ENCODE measurements around the gene OAT.

OAT gene

GRCh38 chr10:124465003-124465776, 46.5 kb upstream of the OAT start:
- TF ChIP-seq ZFP30 (CRISPR knock-in tag; IDR thresholded peaks at IDR 0.05), result no peak
- no peak for TF ChIP-seq GLIS3 (CRISPR knock-in tag; IDR thresholded peaks at IDR 0.05)
- TF ChIP-seq SNAI2 (CRISPR knock-in tag; IDR thresholded peaks at IDR 0.05), result no peak
- TF ChIP-seq ZC3H10 (CRISPR knock-in tag; IDR thresholded peaks at IDR 0.05), result no peak
- no peak for TF ChIP-seq PPARA (CRISPR knock-in tag; IDR thresholded peaks at IDR 0.05; ENCODE audit: borderline replicate concordance)
- TF ChIP-seq OSR1 (CRISPR knock-in tag; IDR thresholded peaks at IDR 0.05), result no peak
- no peak for TF ChIP-seq ISL1 (CRISPR knock-in tag; IDR thresholded peaks at IDR 0.05)
- TF ChIP-seq CREB5 (CRISPR knock-in tag; IDR thresholded peaks at IDR 0.05; ENCODE audit: low read depth), result no peak
- no peak for TF ChIP-seq TCF4 (CRISPR knock-in tag; IDR thresholded peaks at IDR 0.05; ENCODE audit: borderline replicate concordance)
- TF ChIP-seq ZFP3 (CRISPR knock-in tag; IDR thresholded peaks at IDR 0.05), result no peak
- no peak for TF ChIP-seq ZNF565 (CRISPR knock-in tag; conservative IDR thresholded peaks at IDR 0.05; ENCODE audit: low read depth)
- TF ChIP-seq ZNF70 (CRISPR knock-in tag; IDR thresholded peaks at IDR 0.05), result no peak
- no peak for TF ChIP-seq ZNF8 (CRISPR knock-in tag; IDR thresholded peaks at IDR 0.05)
- TF ChIP-seq CSDC2 (CRISPR knock-in tag; IDR thresholded peaks at IDR 0.05), result no peak
- TF ChIP-seq CSRNP3 (CRISPR knock-in tag; IDR thresholded peaks at IDR 0.05), result no peak
- no peak for TF ChIP-seq RARB (CRISPR knock-in tag; IDR thresholded peaks at IDR 0.05)
- TF ChIP-seq TSHZ2 (CRISPR knock-in tag; IDR thresholded peaks at IDR 0.05), result no peak
- TF ChIP-seq BACH2 (CRISPR knock-in tag; IDR thresholded peaks at IDR 0.05; ENCODE audit: borderline replicate concordance), result no peak
- ATAC-seq, result no peak

GRCh38 chr10:124464028-124464965, 45.6 kb upstream of the OAT start:
- no peak for ATAC-seq
- TF ChIP-seq RARB (CRISPR knock-in tag; IDR thresholded peaks at IDR 0.05) (no peak), BACH2 (CRISPR knock-in tag; IDR thresholded peaks at IDR 0.05; ENCODE audit: borderline replicate concordance) (no peak), PATZ1 (CRISPR knock-in tag; IDR thresholded peaks at IDR 0.05; ENCODE audit: borderline replicate concordance) (no peak), ZFP30 (CRISPR knock-in tag; IDR thresholded peaks at IDR 0.05) (no peak), ISL1 (CRISPR knock-in tag; IDR thresholded peaks at IDR 0.05) (no peak), ZFP3 (CRISPR knock-in tag; IDR thresholded peaks at IDR 0.05) (no peak), ZNF8 (CRISPR knock-in tag; IDR thresholded peaks at IDR 0.05) (no peak), OSR1 (CRISPR knock-in tag; IDR thresholded peaks at IDR 0.05) (no peak), ZNF565 (CRISPR knock-in tag; conservative IDR thresholded peaks at IDR 0.05; ENCODE audit: low read depth) (no peak), CSRNP3 (CRISPR knock-in tag; IDR thresholded peaks at IDR 0.05) (no peak), ZNF70 (CRISPR knock-in tag; IDR thresholded peaks at IDR 0.05) (no peak), CSDC2 (CRISPR knock-in tag; IDR thresholded peaks at IDR 0.05) (no peak), SNAI2 (CRISPR knock-in tag; IDR thresholded peaks at IDR 0.05) (no peak), TOX (CRISPR knock-in tag; IDR thresholded peaks at IDR 0.05; ENCODE audit: borderline replicate concordance) (no peak)

All from SK-N-SH treated with all-trans-retinoic acid at 6 μM for 48 hours (cell line).